HG03354 (cell line): ENCODE measurements around the gene LMF2.
A peak's percentile ranks its signal among the peaks of the same experiment; 100 is the strongest.
"Not testable (repeated sequence)": the region's sequence is repeated elsewhere in the genome, so short reads cannot be mapped to it uniquely, and the experiment has no call there.

ENCODE experiments used
- ATAC-seq: cut with Tn5 transposase; IDR thresholded peaks from one replicate; pipeline ENCODE4 v1.9.1; 2021; ENCODE audit warnings: mild to moderate bottlenecking; ENCODE audit not compliant: unreplicated experiment, poor library complexity, severe bottlenecking

Gene LMF2

GRCh38 chr22:50524676-50525103 lies 17.2 kb upstream of the LMF2 start:
- ATAC-seq = no peak

GRCh38 chr22:50523806-50524675 lies 16.5 kb upstream of the LMF2 start:
- no peak for ATAC-seq

GRCh38 chr22:50523458-50523805 lies 15.9 kb upstream of the LMF2 start:
- no peak for ATAC-seq

GRCh38 chr22:50522806-50523438 lies 15.4 kb upstream of the LMF2 start:
- ATAC-seq = no peak

GRCh38 chr22:50522208-50522805 lies 14.8 kb upstream of the LMF2 start:
- ATAC-seq = no peak

GRCh38 chr22:50521710-50522109 lies 14.2 kb upstream of the LMF2 start:
- no peak for ATAC-seq

GRCh38 chr22:50520826-50521453 lies 13.4 kb upstream of the LMF2 start:
- ATAC-seq = no peak

GRCh38 chr22:50520184-50520583 lies 12.7 kb upstream of the LMF2 start:
- ATAC-seq = not testable (repeated sequence)

- no peak for ATAC-seq
Measured at GRCh38 chr22:50519151-50519550, 11.6 kb upstream of the LMF2 start.

GRCh38 chr22:50518606-50519005 lies 11.1 kb upstream of the LMF2 start:
- ATAC-seq = no peak

- ATAC-seq = no peak
Measured at GRCh38 chr22:50517495-50518260, 10.2 kb upstream of the LMF2 start.

GRCh38 chr22:50516891-50517290 lies 9.4 kb upstream of the LMF2 start:
- ATAC-seq = no peak

- no peak for ATAC-seq
Measured at GRCh38 chr22:50516068-50516467, 8.6 kb upstream of the LMF2 start.

- no peak for ATAC-seq
Measured at GRCh38 chr22:50513175-50513574, 5.7 kb upstream of the LMF2 start.

GRCh38 chr22:50508897-50509296 lies 1.4 kb upstream of the LMF2 start:
- ATAC-seq = no peak

- peak; percentile 73 for ATAC-seq
Measured at GRCh38 chr22:50507991-50508884, 736 bp upstream of the LMF2 start, which contains the start of gene NCAPH2. NCAPH2 (plus strand) TSS chr22:50508224; CDS start chr22:50508338, 114 bp downstream.

GRCh38 chr22:50506611-50507420 lies 686 bp downstream of the LMF2 start:
- ATAC-seq = no peak
